A673 (cell line): Measurements from ENCODE around the gene ACSM3. TPM values are rescaled to one million over a fixed set of nuclear protein-coding genes. Genes with fewer than 3 reads are reported as not detected.

ENCODE experiments used
- BruUV-seq: library from RNA; stranded (reverse); fragments of 400-500 nt; replicated peaks from 2 replicates; lab custom pipeline; 2021; lab: Mats Ljungman, UMichigan
- CTCF ChIA-PET: fragments of 300-600 bp; sonication (Branson Sonifier 250); formaldehyde crosslinking; loops from one replicate; lab custom pipeline; 2022; ENCODE audit warnings: antibody characterized with exemption; lab: Charles Lee
- POLR2A ChIA-PET: fragments of 300-600 bp; sonication (Branson Sonifier 250); formaldehyde crosslinking; loops from one replicate; lab custom pipeline; 2022; ENCODE audit warnings: antibody characterized with exemption; ENCODE audit not compliant: low non-redundant PET; lab: Charles Lee
- DNase-seq: peaks from one replicate; pipeline ENCODE4 v3.0.0-alpha.2; 2015; ENCODE audit warnings: low spot score
- H3K27ac ChIP-seq: fragments of 200-600 bp; sonication (generic); 2 replicates; pipeline ENCODE4 v1.5.1; 2016; ENCODE audit warnings: mixed run types, low read depth, mild to moderate bottlenecking, mixed read lengths, antibody characterized with exemption, low read length; ENCODE audit not compliant: poor library complexity, severe bottlenecking
- H3K27me3 ChIP-seq: fragments of 200-600 bp; sonication (generic); replicated peaks from 2 replicates; pipeline ENCODE4 v1.6.1; 2017; ENCODE audit warnings: mixed run types, low read depth, mild to moderate bottlenecking, mixed read lengths, antibody characterized with exemption, low read length; ENCODE audit not compliant: insufficient read depth, poor library complexity
- H3K36me3 ChIP-seq: fragments of 200-600 bp; sonication (generic); 2 replicates; pipeline ENCODE4 v1.6.1; 2016; ENCODE audit warnings: mixed run types, mild to moderate bottlenecking, mixed read lengths, antibody characterized with exemption, low read length; ENCODE audit not compliant: insufficient read depth, poor library complexity, severe bottlenecking
- H3K4me1 ChIP-seq: fragments of 200-600 bp; sonication (generic); 2 replicates; pipeline ENCODE4 v1.6.1; 2017; ENCODE audit warnings: mixed run types, mild to moderate bottlenecking, mixed read lengths, antibody characterized with exemption, low read length; ENCODE audit not compliant: insufficient read depth, poor library complexity, severe bottlenecking
- H3K4me3 ChIP-seq: fragments of 200-600 bp; sonication (generic); 2 replicates; pipeline ENCODE4 v1.5.1; 2016; ENCODE audit warnings: low read depth, mixed run types, mild to moderate bottlenecking, mixed read lengths, low read length; ENCODE audit not compliant: poor library complexity, severe bottlenecking
- H3K9me3 ChIP-seq: fragments of 200-600 bp; sonication (generic); 2 replicates; pipeline ENCODE4 v1.6.1; 2016; ENCODE audit warnings: mixed run types, low read depth, mild to moderate bottlenecking, mixed read lengths, antibody characterized with exemption, low read length; ENCODE audit not compliant: poor library complexity, severe bottlenecking
- EZH2 ChIP-seq: fragments of 200-600 bp; sonication (generic); IDR thresholded peaks from 2 replicates; pipeline ENCODE4 v1.6.1; 2017; ENCODE audit warnings: borderline replicate concordance, low read depth, mild to moderate bottlenecking, mixed read lengths, antibody characterized with exemption, low read length; ENCODE audit not compliant: poor library complexity, severe bottlenecking
- intact Hi-C: fragments of 100-400 bp; cut with micrococcal nuclease; formaldehyde crosslinking; loops from one replicate; pipeline ENCODE4 v1.10.0; 2022; ENCODE audit not compliant: unreplicated experiment
- total RNA-seq: library from RNA; stranded (reverse); gene quantifications from 2 replicates; pipeline ENCODE4 v1.2.3, GENCODE V29; 2021
- TF ChIP-seq, protein P1 (sequence below): fragments of 300-800, 200-600 bp; sonication (generic); conservative IDR thresholded peaks from 2 replicates; pipeline ENCODE4 v1.5.1; 2017; ENCODE audit warnings: low read depth, mild to moderate bottlenecking, antibody characterized with exemption, low read length, moderate library complexity, mixed read lengths

The ACSM3 gene
- total RNA-seq, 1 experiment from 2014 or later: not detected

- Histone ChIP-seq H3K4me3 (no peak overlapping the region), H3K36me3 (peaks cover 41% of the 10 kb centered on the region), H3K4me1 (no peaks in the 10 kb centered on the region), H3K27ac (no peak overlapping the region), H3K27me3 (no peaks in the 10 kb centered on the region), H3K9me3 (no peaks in the 10 kb centered on the region)
- TF ChIP-seq EZH2: no peak
- TF ChIP-seq, protein P1, sequence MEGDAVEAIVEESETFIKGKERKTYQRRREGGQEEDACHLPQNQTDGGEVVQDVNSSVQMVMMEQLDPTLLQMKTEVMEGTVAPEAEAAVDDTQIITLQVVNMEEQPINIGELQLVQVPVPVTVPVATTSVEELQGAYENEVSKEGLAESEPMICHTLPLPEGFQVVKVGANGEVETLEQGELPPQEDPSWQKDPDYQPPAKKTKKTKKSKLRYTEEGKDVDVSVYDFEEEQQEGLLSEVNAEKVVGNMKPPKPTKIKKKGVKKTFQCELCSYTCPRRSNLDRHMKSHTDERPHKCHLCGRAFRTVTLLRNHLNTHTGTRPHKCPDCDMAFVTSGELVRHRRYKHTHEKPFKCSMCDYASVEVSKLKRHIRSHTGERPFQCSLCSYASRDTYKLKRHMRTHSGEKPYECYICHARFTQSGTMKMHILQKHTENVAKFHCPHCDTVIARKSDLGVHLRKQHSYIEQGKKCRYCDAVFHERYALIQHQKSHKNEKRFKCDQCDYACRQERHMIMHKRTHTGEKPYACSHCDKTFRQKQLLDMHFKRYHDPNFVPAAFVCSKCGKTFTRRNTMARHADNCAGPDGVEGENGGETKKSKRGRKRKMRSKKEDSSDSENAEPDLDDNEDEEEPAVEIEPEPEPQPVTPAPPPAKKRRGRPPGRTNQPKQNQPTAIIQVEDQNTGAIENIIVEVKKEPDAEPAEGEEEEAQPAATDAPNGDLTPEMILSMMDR: no peak
- no peak for DNase-seq
- intact Hi-C loops: no loop called here
- POLR2A ChIA-PET: no interaction called here
- CTCF ChIA-PET: no interaction called here
- BruUV-seq: no TSS peak
Measured at GRCh38 chr16:20734056-20734455, 29.8 kb upstream of the ACSM3 start.

- no peak for TF ChIP-seq EZH2
- TF ChIP-seq, protein P1: no peak
- H3K4me3 ChIP-seq: no peak overlapping the region
- H3K27ac ChIP-seq: no peak overlapping the region
- POLR2A ChIA-PET: interaction anchor here (0.5 kb wide), 1 partner anchor 24 kb away, joined by 3 read pairs; no protein-coding TSS in a partner anchor
- no peak for DNase-seq
- no TSS peak for BruUV-seq
- CTCF ChIA-PET: no interaction called here
- H3K4me1 ChIP-seq: no peaks in the 10 kb centered on the region
- H3K9me3 ChIP-seq: no peaks in the 10 kb centered on the region
- H3K27me3 ChIP-seq: no peaks in the 10 kb centered on the region
- peaks cover 41% of the 10 kb centered on the region for H3K36me3 ChIP-seq
- intact Hi-C loops: no loop called here
Measured at GRCh38 chr16:20734782-20735181, 29.0 kb upstream of the ACSM3 start.

DNA sequence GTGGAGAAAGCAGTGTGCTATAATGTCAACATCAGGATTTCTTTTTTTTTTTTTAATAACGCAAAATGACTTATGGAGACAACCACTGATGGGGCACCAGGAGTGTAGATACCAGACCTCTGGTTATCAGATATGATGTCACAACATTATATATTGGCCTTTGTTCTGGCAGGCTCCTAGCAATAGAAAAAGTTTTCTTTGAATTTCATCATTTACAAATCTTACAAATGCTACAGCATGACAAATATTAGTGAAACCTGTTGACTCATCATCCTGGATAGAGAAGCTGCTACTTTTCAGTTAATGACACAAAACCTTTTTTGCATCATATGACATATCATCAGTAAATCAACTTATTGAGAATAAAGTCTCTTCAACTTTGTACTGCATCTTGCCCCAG, 28.3 kb upstream of the ACSM3 start:
- no peak for TF ChIP-seq EZH2
- TF ChIP-seq, protein P1: no peak
- H3K27ac ChIP-seq: no peak overlapping the region
- H3K4me3 ChIP-seq: no peak overlapping the region
- ChIA-PET POLR2A (no interaction called here), CTCF (no interaction called here)
- DNase-seq: no peak
- intact Hi-C loops: no loop called here
- no peaks in the 10 kb centered on the region for H3K27me3 ChIP-seq
- H3K36me3 ChIP-seq: peaks cover 41% of the 10 kb centered on the region
- no TSS peak for BruUV-seq
- H3K4me1 ChIP-seq: peaks cover 6% of the 10 kb centered on the region
- H3K9me3 ChIP-seq: no peaks in the 10 kb centered on the region
